ENCODE data around the gene CFAP107. TPM values are rescaled to one million over a fixed set of nuclear protein-coding genes. Genes with fewer than 3 reads are reported as not detected.

Gene CFAP107
- total and polyA plus RNA-seq, 2 donors (not counting 1 experiment from before 2014, with no cell fraction given) = not detected

- 70% methylated on average over 7 of the region's 7 CpGs for WGBS (ENCODE audit: insufficient coverage)
- H3K4me3 ChIP-seq (ENCODE audit: control extremely low read depth in 1 of 5, extremely low read depth in 1 of 5, insufficient read depth in 1 of 5, low read depth in 2 of 5, low read length in 4 of 5) = no peak overlapping the region
- H4K20me1 ChIP-seq (ENCODE audit: control insufficient read depth, insufficient read depth, low read length, poor library complexity, severe bottlenecking) = no peaks in the 10 kb centered on the region
- H3K9ac ChIP-seq (ENCODE audit: low read length) = no peak overlapping the region
- H3K4me3 Mint-ChIP-seq = no peak overlapping the region
- no peaks in the 10 kb centered on the region for H3K79me2 ChIP-seq (ENCODE audit: control insufficient read depth, insufficient read depth, low read length)
- H2AFZ ChIP-seq (ENCODE audit: insufficient read depth, low read depth, low read length, poor library complexity, severe bottlenecking) = no peak overlapping the region
- intact Hi-C loops (cut with micrococcal nuclease) = no loop called here
- H3K27me3 ChIP-seq (replicated peaks in 1 of 4; ENCODE audit: control extremely low read depth in 1 of 4, control insufficient read depth in 3 of 4, insufficient read depth in 4 of 4, low read length in 3 of 4) = no peaks in the 10 kb centered on the region
- ChIA-PET POLR2A (no interaction called here), CTCF (no interaction called here)
- H3K4me1 ChIP-seq (ENCODE audit: control insufficient read depth in 2 of 2, insufficient read depth in 2 of 2, low read length in 2 of 2) = no peaks in the 10 kb centered on the region
- no peaks in the 10 kb centered on the region for H3K9me3 ChIP-seq (ENCODE audit: control extremely low read depth in 1 of 3, control insufficient read depth in 2 of 3, insufficient read depth in 1 of 3, low read length in 2 of 3)
- no peak overlapping the region for H3K4me2 ChIP-seq (replicated peaks; ENCODE audit: low read depth, low read length, poor library complexity, severe bottlenecking)
- H3K27ac Mint-ChIP-seq = no peak overlapping the region
- DNase-seq (no peak), ATAC-seq (ENCODE audit: low read depth) (no peak)
- H3K9me3 Mint-ChIP-seq (ENCODE audit: insufficient read depth) = no peaks in the 10 kb centered on the region
- H3K36me3 ChIP-seq (replicated peaks in 1 of 2; ENCODE audit: control extremely low read depth in 1 of 2, control insufficient read depth in 1 of 2, extremely low read depth in 1 of 2, insufficient read depth in 2 of 2, low read length in 1 of 2) = no peaks in the 10 kb centered on the region
- TF ChIP-seq EZH2 (IDR thresholded peaks at IDR 0.05; ENCODE audit: borderline replicate concordance, insufficient read depth, low read depth, low read length, poor library complexity, severe bottlenecking) (no peak), CTCF (IDR thresholded peaks at IDR 0.05) (no peak)
- no peak overlapping the region for H3K27ac ChIP-seq (ENCODE audit: low read length in 2 of 2)
- H3K27me3 Mint-ChIP-seq = peaks cover 13% of the 10 kb centered on the region
- H3K4me1 Mint-ChIP-seq = no peaks in the 10 kb centered on the region
These were observed 14.3 kb downstream of the CFAP107 start for GRCh38 chr1:12760256-12760795.

GRCh38 chr1:12761781-12762180 lies 15.8 kb downstream of the CFAP107 start:
- no peak for TF ChIP-seq EZH2 (IDR thresholded peaks at IDR 0.05; ENCODE audit: borderline replicate concordance, insufficient read depth, low read depth, low read length, poor library complexity, severe bottlenecking)
- TF ChIP-seq CTCF (IDR thresholded peaks at IDR 0.05) = no peak
- DNase-seq = no peak
- Mint-ChIP-seq H3K27me3 (peaks cover 13% of the 10 kb centered on the region), H3K27ac (no peak overlapping the region), H3K4me3 (no peak overlapping the region), H3K4me1 (no peaks in the 10 kb centered on the region), H3K9me3 (ENCODE audit: insufficient read depth) (no peaks in the 10 kb centered on the region)
- ATAC-seq (ENCODE audit: low read depth) = no peak
- no peaks in the 10 kb centered on the region for H3K79me2 ChIP-seq (ENCODE audit: control insufficient read depth, insufficient read depth, low read length)
- no peak overlapping the region for H3K4me3 ChIP-seq (ENCODE audit: control extremely low read depth in 1 of 5, extremely low read depth in 1 of 5, insufficient read depth in 1 of 5, low read depth in 2 of 5, low read length in 4 of 5)
- no peak overlapping the region for H3K9ac ChIP-seq (ENCODE audit: low read length)
- H3K4me1 ChIP-seq (ENCODE audit: control insufficient read depth in 2 of 2, insufficient read depth in 2 of 2, low read length in 2 of 2) = no peaks in the 10 kb centered on the region
- H3K27me3 ChIP-seq (replicated peaks in 1 of 4; ENCODE audit: control extremely low read depth in 1 of 4, control insufficient read depth in 3 of 4, insufficient read depth in 4 of 4, low read length in 3 of 4) = no peaks in the 10 kb centered on the region
- no peak overlapping the region for H3K4me2 ChIP-seq (replicated peaks; ENCODE audit: low read depth, low read length, poor library complexity, severe bottlenecking)
- H3K27ac ChIP-seq (ENCODE audit: low read length in 2 of 2) = no peak overlapping the region
- WGBS (ENCODE audit: insufficient coverage) = 82% methylated on average over 5 of the region's 5 CpGs
- no peaks in the 10 kb centered on the region for H4K20me1 ChIP-seq (ENCODE audit: control insufficient read depth, insufficient read depth, low read length, poor library complexity, severe bottlenecking)
- no peak overlapping the region for H2AFZ ChIP-seq (ENCODE audit: insufficient read depth, low read depth, low read length, poor library complexity, severe bottlenecking)
- H3K36me3 ChIP-seq (replicated peaks in 1 of 2; ENCODE audit: control extremely low read depth in 1 of 2, control insufficient read depth in 1 of 2, extremely low read depth in 1 of 2, insufficient read depth in 2 of 2, low read length in 1 of 2) = no peaks in the 10 kb centered on the region
- POLR2A ChIA-PET = no interaction called here
- CTCF ChIA-PET = no interaction called here
- intact Hi-C loops (cut with micrococcal nuclease) = no loop called here
- no peaks in the 10 kb centered on the region for H3K9me3 ChIP-seq (ENCODE audit: control extremely low read depth in 1 of 3, control insufficient read depth in 2 of 3, insufficient read depth in 1 of 3, low read length in 2 of 3)

All from B cell (primary cell).